Naive thymus-derived CD8-positive, alpha-beta T cell (primary cell): ENCODE data around the gene CA4. TPM values are rescaled to one million over a fixed set of nuclear protein-coding genes. Genes with fewer than 3 reads are reported as not detected.
"Not testable (repeated sequence)": the region's sequence is repeated elsewhere in the genome, so short reads cannot be mapped to it uniquely, and the experiment has no call there.

Experiments used
- ATAC-seq, 2 donors: fragments of 150-1000 bp; cut with Tn5 transposase in 1 of 2; sonication (Bioruptor Pico), chemical (Tn5 transposase) in 1 of 2; 1 replicate in 1 of 2; 2 replicates in 1 of 2; pipeline ENCODE4 v1.10.0; 2021; ENCODE audit warnings: mild to moderate bottlenecking in 2 of 2, moderate library complexity in 2 of 2
- POLR2A ChIA-PET: fragments of 350-600 bp; sonication (Branson Sonifier 250); formaldehyde crosslinking; loops from one replicate; lab custom pipeline; 2021; ENCODE audit warnings: antibody characterized with exemption; lab: Charles Lee
- DNase-seq, 10 donors: peaks; one replicate each; pipeline versions ENCODE4 v3.0.0 to v3.0.0-alpha.2; 2020 to 2022
- H3K27ac Mint-ChIP-seq, 10 donors: one replicate each; pipeline ENCODE4 v1.8.0; 2020 to 2022; ENCODE audit warnings: mild to moderate bottlenecking in 10 of 10, mixed read lengths in 10 of 10, moderate library complexity in 4 of 10, inconsistent platforms in 1 of 10
- H3K27me3 Mint-ChIP-seq, 5 donors: one replicate each; pipeline ENCODE4 v1.8.0; 2021 to 2022; ENCODE audit warnings: mixed read lengths in 5 of 5
- H3K36me3 Mint-ChIP-seq, 3 donors: one replicate each; pipeline ENCODE4 v1.8.0; 2020 to 2022; ENCODE audit warnings: mixed read lengths in 3 of 3, mild to moderate bottlenecking in 2 of 3, inconsistent platforms in 1 of 3
- H3K4me1 Mint-ChIP-seq, 4 donors: one replicate each; pipeline ENCODE4 v1.8.0; 2021 to 2022; ENCODE audit warnings: mixed read lengths in 4 of 4
- H3K4me3 Mint-ChIP-seq, 10 donors: one replicate each; pipeline ENCODE4 v1.8.0; 2020 to 2022; ENCODE audit warnings: mild to moderate bottlenecking in 10 of 10, mixed read lengths in 10 of 10, moderate library complexity in 6 of 10, inconsistent platforms in 1 of 10
- H3K9me3 Mint-ChIP-seq, 9 donors: one replicate each; pipeline ENCODE4 v1.8.0; 2020 to 2022; ENCODE audit warnings: mixed read lengths in 9 of 9, mild to moderate bottlenecking in 3 of 9, inconsistent platforms in 1 of 9, moderate library complexity in 1 of 9
- polyA plus RNA-seq, 3 donors: library from polyadenylated mRNA; unstranded; fragments of 300-500 nt; fragmentation: Illumina TruSeq; gene quantifications; one replicate each; pipeline ENCODE4 v1.2.3, GENCODE V29; 2021
- total RNA-seq, 8 experiments: library from RNA in 2 of 8; stranded (reverse) in 2 of 8; gene quantifications; one replicate each; pipeline ENCODE4 v1.2.3 and lab custom pipeline; 2021 to 2026

CA4 gene
- total and polyA plus RNA-seq, 5 experiments from 2014 or later = not detected

GRCh38 chr17:60111661-60112060 is 38.1 kb upstream of the CA4 start:
- H3K4me1 Mint-ChIP-seq, H3K36me3 Mint-ChIP-seq, H3K4me3 Mint-ChIP-seq, POLR2A ChIA-PET, H3K9me3 Mint-ChIP-seq, H3K27ac Mint-ChIP-seq: not testable (repeated sequence)
- H3K27me3 Mint-ChIP-seq = peaks cover 6 to 30% (median 12%) of the 10 kb centered on the region in 5 donors
- DNase-seq (peak in 3 of 10 donors; percentile 3 to 10 (median 7)), ATAC-seq (peak in 1 of 2 donors; percentile 44)

GRCh38 chr17:60115364-60115763 is 34.4 kb upstream of the CA4 start:
- H3K27me3 Mint-ChIP-seq, H3K27ac Mint-ChIP-seq, H3K36me3 Mint-ChIP-seq, H3K4me1 Mint-ChIP-seq, ATAC-seq, H3K9me3 Mint-ChIP-seq, H3K4me3 Mint-ChIP-seq, DNase-seq, POLR2A ChIA-PET: not testable (repeated sequence)

DNA sequence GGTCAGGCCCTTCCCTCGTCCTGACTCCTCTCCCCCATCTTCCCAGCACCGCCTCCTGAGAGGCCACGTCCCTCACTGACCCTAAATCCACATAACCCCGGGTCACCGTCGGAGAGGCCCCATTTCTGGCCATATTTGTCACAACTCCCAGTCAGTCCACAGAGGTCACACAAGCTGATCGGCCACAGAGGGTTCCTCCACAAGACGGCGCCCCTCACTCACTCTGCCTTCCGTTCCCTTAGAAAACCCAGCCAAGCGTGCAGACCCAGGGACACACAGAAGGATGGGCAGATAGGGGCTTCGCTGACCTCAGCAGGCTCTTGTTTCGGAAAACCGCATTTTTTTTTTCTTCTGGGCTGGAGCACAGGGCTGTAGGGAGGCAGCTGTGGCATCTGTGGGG is 33.6 kb upstream of the CA4 start:
- H3K27ac Mint-ChIP-seq, POLR2A ChIA-PET, ATAC-seq, H3K4me3 Mint-ChIP-seq, H3K9me3 Mint-ChIP-seq, DNase-seq, H3K36me3 Mint-ChIP-seq, H3K27me3 Mint-ChIP-seq, H3K4me1 Mint-ChIP-seq: not testable (repeated sequence)

DNA sequence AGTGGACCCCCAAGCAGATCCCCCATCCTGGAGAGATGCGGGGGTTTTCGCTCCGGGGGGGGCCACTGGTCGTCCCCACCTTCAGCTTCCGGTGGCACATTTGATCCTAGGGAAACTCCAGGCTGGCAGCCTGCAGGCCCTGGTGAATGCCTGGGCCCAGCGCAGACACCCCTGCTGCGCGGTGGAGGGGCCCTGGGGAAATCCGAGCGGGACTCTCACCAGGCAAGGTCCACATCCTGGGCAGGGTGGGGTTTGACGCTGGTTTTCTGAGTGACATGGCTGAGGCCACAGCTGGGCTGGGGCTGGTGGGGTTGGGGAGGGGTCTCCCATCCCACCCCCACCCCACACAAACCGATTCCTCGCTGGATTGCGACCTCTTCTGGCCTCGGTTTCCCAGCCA is 30.6 kb upstream of the CA4 start:
- H3K4me1 Mint-ChIP-seq, H3K9me3 Mint-ChIP-seq, DNase-seq, POLR2A ChIA-PET, H3K36me3 Mint-ChIP-seq, H3K27me3 Mint-ChIP-seq, H3K27ac Mint-ChIP-seq, H3K4me3 Mint-ChIP-seq: not testable (repeated sequence)
- ATAC-seq = peak in 1 of 2 donors; percentile 72

DNA sequence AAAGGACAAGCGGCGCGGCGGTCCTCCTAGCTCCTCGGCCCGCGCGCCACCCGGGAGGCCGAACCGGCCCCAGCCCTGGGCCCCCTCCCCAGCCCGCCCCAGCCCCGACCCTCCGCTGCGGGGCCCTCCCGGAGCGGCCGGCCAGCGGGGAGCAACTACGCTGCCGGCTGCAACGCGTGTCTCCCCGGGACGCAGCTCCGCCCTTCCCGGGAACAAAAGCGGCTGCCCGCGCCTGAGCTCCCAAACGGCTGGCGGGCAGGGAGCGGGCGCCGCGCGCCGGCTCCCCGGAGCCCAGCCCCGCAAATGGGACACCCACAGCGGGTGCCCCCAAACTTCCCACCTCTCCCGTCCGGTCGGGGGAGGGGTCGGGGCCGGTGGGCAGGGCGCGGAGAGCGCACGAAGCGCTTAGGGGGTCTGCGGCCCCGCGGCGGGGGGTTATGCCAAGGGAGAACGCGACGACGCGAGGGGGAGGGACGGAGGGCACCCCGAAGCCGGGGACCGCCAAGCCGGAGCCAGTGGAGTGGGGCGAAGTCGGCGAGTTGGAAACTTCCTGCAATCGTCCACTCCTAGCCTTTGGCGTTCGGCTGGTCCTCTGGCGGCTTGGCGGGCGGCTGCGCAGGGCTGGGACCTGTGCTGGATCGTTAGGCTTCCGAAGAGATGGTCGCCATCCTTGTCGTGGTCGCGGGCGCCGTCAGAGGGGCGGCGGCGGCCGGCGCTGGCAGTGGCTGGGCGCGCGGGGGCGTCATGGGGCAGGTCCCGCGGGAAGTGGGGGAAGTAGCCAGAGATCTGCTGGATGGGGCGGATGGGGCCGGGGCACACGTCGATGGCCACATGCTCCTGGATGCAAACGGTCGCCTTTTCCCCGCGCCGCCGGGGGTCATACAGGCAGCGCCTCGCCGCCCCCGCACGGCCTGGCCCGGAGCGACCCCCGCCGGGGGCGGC is 29.7 kb upstream of the CA4 start:
- H3K27me3 Mint-ChIP-seq, DNase-seq, H3K27ac Mint-ChIP-seq, H3K9me3 Mint-ChIP-seq, H3K4me3 Mint-ChIP-seq, H3K36me3 Mint-ChIP-seq, POLR2A ChIA-PET, H3K4me1 Mint-ChIP-seq: not testable (repeated sequence)
- ATAC-seq = peak; percentile 40 to 77

- ATAC-seq (no peak), DNase-seq (no peak)
- Mint-ChIP-seq H3K9me3 (no peaks in the 10 kb centered on the region), H3K36me3 (peaks cover under 1 to 8% (median 4%) of the 10 kb centered on the region in 3 donors), H3K27me3 (peaks cover 0 to 7% (median 0%) of the 10 kb centered on the region in 5 donors), H3K4me1 (peaks cover 0 to 3% (median under 1%) of the 10 kb centered on the region in 4 donors), H3K4me3 (no peak overlapping the region), H3K27ac (peak overlapping the region in 1 of 10 donors; percentile 5)
- POLR2A ChIA-PET = interaction anchor here (0.9 kb wide), 1 partner anchor 9 kb away, joined by 3 read pairs; no protein-coding TSS in a partner anchor
Measured at GRCh38 chr17:60127068-60128064, 22.4 kb upstream of the CA4 start.

GRCh38 chr17:60128171-60128859 is 21.5 kb upstream of the CA4 start:
- H3K4me1 Mint-ChIP-seq = peaks cover 5 to 9% (median 6%) of the 10 kb centered on the region in 4 donors
- POLR2A ChIA-PET = no interaction called here

DNA sequence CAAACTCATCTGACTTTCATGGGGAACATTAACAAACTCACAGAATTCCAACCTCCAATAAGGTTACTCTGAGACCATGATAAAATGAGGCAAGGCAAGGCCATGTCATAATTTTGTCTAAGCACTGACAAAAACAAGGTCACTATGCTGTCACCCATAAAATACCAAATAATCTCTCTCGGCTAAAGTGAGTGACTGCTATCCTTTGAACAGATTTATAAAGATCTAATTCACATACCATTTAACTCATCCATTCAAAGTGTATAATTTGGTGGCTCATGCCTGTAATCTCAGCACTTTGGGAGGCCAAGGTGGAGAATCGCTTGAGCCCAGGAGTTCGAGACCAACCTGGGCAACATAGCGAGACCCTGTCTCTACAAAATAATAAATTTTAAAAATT is 20.6 kb upstream of the CA4 start:
- no peak for ATAC-seq
- POLR2A ChIA-PET = no interaction called here
- Mint-ChIP-seq H3K27me3 (peaks cover 0 to 7% (median 0%) of the 10 kb centered on the region in 5 donors), H3K36me3 (peaks cover 4 to 12% (median 7%) of the 10 kb centered on the region in 3 donors), H3K27ac (no peak overlapping the region), H3K4me3 (no peak overlapping the region), H3K4me1 (peaks cover 9 to 14% (median 12%) of the 10 kb centered on the region in 4 donors), H3K9me3 (no peaks in the 10 kb centered on the region)
- peak in 1 of 10 donors; percentile 23 for DNase-seq

More at GRCh38 chr17:60128171-60128859, 21.5 kb upstream of the CA4 start:
- Mint-ChIP-seq H3K27me3 (peaks cover 0 to 7% (median 0%) of the 10 kb centered on the region in 5 donors), H3K36me3 (peaks cover 4 to 12% (median 7%) of the 10 kb centered on the region in 3 donors), H3K27ac (no peak overlapping the region), H3K9me3 (no peaks in the 10 kb centered on the region), H3K4me3 (no peak overlapping the region)
- ATAC-seq = no peak
- peak in 1 of 10 donors; percentile 9 for DNase-seq

- POLR2A ChIA-PET = no interaction called here
- Mint-ChIP-seq H3K9me3 (no peaks in the 10 kb centered on the region), H3K36me3 (peaks cover 4 to 12% (median 7%) of the 10 kb centered on the region in 3 donors), H3K4me1 (peaks cover 22 to 27% (median 23%) of the 10 kb centered on the region in 4 donors), H3K27me3 (peaks cover 0 to 9% (median 0%) of the 10 kb centered on the region in 5 donors), H3K4me3 (no peak overlapping the region), H3K27ac (no peak overlapping the region)
- no peak for ATAC-seq
- no peak for DNase-seq
Measured at GRCh38 chr17:60130466-60130865, 19.3 kb upstream of the CA4 start.

DNA sequence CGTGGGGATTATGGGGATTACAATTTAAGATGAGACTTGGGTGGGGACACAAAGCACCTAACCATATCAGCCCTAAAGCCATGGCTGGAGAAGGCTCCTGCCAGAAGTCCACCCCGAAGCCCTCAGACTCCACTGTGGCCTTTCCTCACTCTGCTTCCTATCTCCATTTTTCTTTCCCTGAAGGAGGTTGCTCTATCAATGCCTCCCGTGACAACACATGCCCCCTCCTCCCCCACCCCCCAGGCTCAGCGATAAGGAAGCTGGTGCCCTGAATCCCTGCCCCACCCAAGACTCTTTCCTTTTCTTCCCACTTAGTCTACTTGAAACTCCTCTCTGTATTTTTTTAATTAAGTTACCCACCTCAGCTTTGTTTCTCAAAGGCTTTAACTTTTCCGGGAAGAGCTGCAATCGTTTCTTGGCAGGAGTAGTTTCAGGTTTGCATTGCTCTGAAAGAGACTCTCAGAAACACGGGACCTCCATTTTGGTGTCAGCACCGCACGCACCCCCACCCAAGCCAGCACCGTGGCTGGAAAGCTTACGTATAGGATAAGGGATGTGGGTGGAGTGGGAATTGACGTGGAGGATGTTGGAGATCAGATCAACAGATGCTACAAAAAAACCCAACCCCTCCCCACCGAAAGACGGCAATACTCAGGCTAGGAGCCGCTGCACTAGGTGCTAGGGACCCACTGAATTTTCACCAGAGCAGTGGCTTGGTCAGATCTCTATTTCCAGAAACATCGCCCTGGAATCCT is 15.2 kb upstream of the CA4 start:
- peak; percentile 7 to 58 for ATAC-seq
- H3K4me1 Mint-ChIP-seq = peaks cover 24 to 33% (median 32%) of the 10 kb centered on the region in 4 donors
- H3K27ac Mint-ChIP-seq = peak overlapping the region in 7 of 10 donors; percentile 30 to 87 (median 70)
- H3K27me3 Mint-ChIP-seq = peaks cover 5 to 25% (median 13%) of the 10 kb centered on the region in 5 donors
- POLR2A ChIA-PET = no interaction called here
- peak overlapping the region; percentile 87 to 97 (median 94) for H3K4me3 Mint-ChIP-seq
- no peaks in the 10 kb centered on the region for H3K9me3 Mint-ChIP-seq
- peaks cover 8 to 14% (median 8%) of the 10 kb centered on the region in 3 donors for H3K36me3 Mint-ChIP-seq
- DNase-seq = peak in 7 of 10 donors; percentile 9 to 55 (median 31)

DNA sequence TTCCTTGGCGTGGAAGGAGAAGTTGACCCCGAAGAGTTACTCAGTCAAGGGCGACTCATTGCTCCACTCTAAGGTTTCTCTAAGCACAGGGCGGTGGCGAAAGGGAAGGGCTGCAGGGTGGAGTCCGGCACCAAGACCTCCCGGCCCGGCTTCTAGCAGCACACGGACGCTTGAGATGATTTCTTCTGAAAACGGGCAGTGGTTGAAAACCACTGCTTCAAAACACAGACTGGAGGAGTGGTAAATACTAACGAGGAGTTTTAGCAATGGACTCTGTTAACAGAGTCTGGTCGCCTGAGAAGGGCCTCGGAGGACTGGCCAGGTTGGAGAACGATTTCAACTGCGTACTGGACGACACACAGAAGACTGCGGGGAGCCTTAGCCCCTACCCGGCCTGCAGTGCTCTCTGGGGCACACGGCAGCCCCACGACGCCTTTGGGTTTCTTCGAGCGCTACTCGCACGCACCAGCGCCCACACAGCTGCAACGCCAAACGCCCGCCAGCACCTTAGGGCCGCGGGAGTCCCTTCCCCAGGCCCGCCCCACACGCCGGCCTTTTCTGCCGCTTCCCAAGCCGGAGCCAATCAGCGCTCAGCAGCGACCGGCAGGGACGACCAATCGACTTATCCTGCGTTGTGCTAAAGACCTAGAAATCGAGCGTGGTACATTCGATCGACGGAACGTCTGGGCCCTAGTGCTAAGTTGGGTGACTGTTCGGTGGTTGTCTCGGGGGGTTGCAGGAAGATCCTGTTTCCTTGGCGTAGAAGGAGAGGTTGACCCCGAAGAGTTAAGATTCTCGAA is 14.4 kb upstream of the CA4 start:
- peak overlapping the region in 8 of 10 donors; percentile 30 to 85 (median 64) for H3K27ac Mint-ChIP-seq

More for the DNA sequence above, 14.4 kb upstream of the CA4 start:
- POLR2A ChIA-PET = no interaction called here
- Mint-ChIP-seq H3K27me3 (peaks cover 8 to 32% (median 13%) of the 10 kb centered on the region in 5 donors), H3K36me3 (peaks cover 8 to 14% (median 8%) of the 10 kb centered on the region in 3 donors), H3K4me1 (peaks cover 27 to 38% (median 34%) of the 10 kb centered on the region in 4 donors), H3K9me3 (no peaks in the 10 kb centered on the region), H3K4me3 (peak overlapping the region; percentile 87 to 97 (median 94))
- peak; percentile 81 to 94 for ATAC-seq
- peak; percentile 53 to 81 (median 57) for DNase-seq
